Liver (tissue), 9 donors: Measurements from ENCODE around the gene OR10P1. TPM values are rescaled to one million over a fixed set of nuclear protein-coding genes. Genes with fewer than 3 reads are reported as not detected.

Source experiments
- DNase-seq: peaks from one replicate; pipeline ENCODE4 v3.0.0-alpha.2; 2017; ENCODE audit warnings: low spot score
- H3K27ac ChIP-seq, 2 donors: one replicate each; pipeline ENCODE4 v1.7.0; 2013; ENCODE audit warnings: inconsistent platforms in 2 of 2, low read length in 2 of 2, control low read depth in 1 of 2, low read depth in 1 of 2, mild to moderate bottlenecking in 1 of 2
- H3K27me3 ChIP-seq, 4 donors: one replicate each; pipeline versions ENCODE4 v1.6.1 to v1.7.0; 2013; ENCODE audit warnings: low read length in 3 of 4, inconsistent platforms in 1 of 4, mild to moderate bottlenecking in 1 of 4, moderate library complexity in 1 of 4; ENCODE audit not compliant: control insufficient read depth in 4 of 4, insufficient read depth in 4 of 4
- H3K36me3 ChIP-seq, 4 donors: one replicate each; pipeline versions ENCODE4 v1.6.1 to v1.7.0; 2013; ENCODE audit warnings: low read length in 3 of 4, mild to moderate bottlenecking in 3 of 4, low read depth in 1 of 4, moderate library complexity in 1 of 4; ENCODE audit not compliant: control insufficient read depth in 4 of 4, insufficient read depth in 3 of 4
- H3K4me1 ChIP-seq, 4 donors: one replicate each; pipeline versions ENCODE4 v1.6.1 to v1.7.0; 2013; ENCODE audit warnings: low read length in 3 of 4, mild to moderate bottlenecking in 3 of 4, moderate library complexity in 1 of 4; ENCODE audit not compliant: control insufficient read depth in 4 of 4, insufficient read depth in 4 of 4
- H3K4me3 ChIP-seq, 3 donors: one replicate each; pipeline versions ENCODE4 v1.6.1 to v1.7.0; 2013; ENCODE audit warnings: low read length in 3 of 3, control low read depth in 1 of 3, low read depth in 1 of 3, mild to moderate bottlenecking in 1 of 3
- H3K9ac ChIP-seq, 2 donors: one replicate each; pipeline ENCODE4 v1.7.0; 2013; ENCODE audit warnings: low read length in 2 of 2, mild to moderate bottlenecking in 2 of 2, moderate library complexity in 2 of 2, control low read depth in 1 of 2, low read depth in 1 of 2
- H3K9me3 ChIP-seq, 4 donors: one replicate each; pipeline versions ENCODE4 v1.6.1 to v1.7.0; 2013; ENCODE audit warnings: low read length in 3 of 4; ENCODE audit not compliant: control insufficient read depth in 4 of 4
- FOXA1 ChIP-seq: IDR thresholded peaks from 2 replicates; pipeline ENCODE4 v1.6.1; 2016; ENCODE audit warnings: antibody characterized with exemption
- FOXA2 ChIP-seq: IDR thresholded peaks from 2 replicates; pipeline ENCODE4 v1.6.1; 2016; ENCODE audit warnings: antibody characterized with exemption
- HNF4A ChIP-seq, 2 donors: conservative IDR thresholded peaks; 2 replicates each; pipeline ENCODE4 v1.6.1; 2016; ENCODE audit warnings: antibody characterized with exemption in 2 of 2, mild to moderate bottlenecking in 2 of 2
- HNF4G ChIP-seq: IDR thresholded peaks from 2 replicates; pipeline ENCODE4 v1.6.1; 2016; ENCODE audit warnings: antibody characterized with exemption
- JUND ChIP-seq, 2 donors: IDR thresholded peaks; 2 replicates each; pipeline ENCODE4 v1.6.1; 2016; ENCODE audit warnings: antibody characterized with exemption in 2 of 2
- NR2F2 ChIP-seq: IDR thresholded peaks from 2 replicates; pipeline ENCODE4 v1.6.1; 2016; ENCODE audit warnings: antibody characterized with exemption
- RAD21 ChIP-seq, 2 donors: IDR thresholded peaks; 2 replicates each; pipeline ENCODE4 v1.6.1; 2016; ENCODE audit warnings: antibody characterized with exemption in 2 of 2, mild to moderate bottlenecking in 2 of 2
- REST ChIP-seq: IDR thresholded peaks from 2 replicates; pipeline ENCODE4 v1.6.1; 2016; ENCODE audit warnings: antibody characterized with exemption, mild to moderate bottlenecking
- RXRA ChIP-seq, 2 donors: IDR thresholded peaks; 2 replicates each; pipeline ENCODE4 v1.6.1; 2017 to 2018; ENCODE audit warnings: antibody characterized with exemption in 2 of 2, mild to moderate bottlenecking in 1 of 2
- SP1 ChIP-seq: IDR thresholded peaks from 2 replicates; pipeline ENCODE4 v1.6.1; 2018; ENCODE audit warnings: antibody characterized with exemption, mild to moderate bottlenecking
- TAF1 ChIP-seq: conservative IDR thresholded peaks from 2 replicates; pipeline ENCODE4 v1.6.1; 2016; ENCODE audit warnings: antibody characterized with exemption, mild to moderate bottlenecking
- YY1 ChIP-seq: IDR thresholded peaks from 2 replicates; pipeline ENCODE4 v1.6.1; 2016; ENCODE audit warnings: antibody characterized with exemption, mild to moderate bottlenecking
- WGBS: extraction: QIAGEN DNeasy Blood & Tissue Kit; methylation state at CpG from one replicate; pipeline ENCODE4 v1.1.7; 2013; 5-methylcytosine and 5-hydroxymethylcytosine counted together
- polyA plus RNA-seq, 2 donors: library from polyadenylated mRNA; stranded (reverse) in 1 of 2; unstranded in 1 of 2; fragments of 200-250 nt in 1 of 2; fragments of >200 nt in 1 of 2; fragmentation: Nextera tagmentation in 1 of 2; extraction: Ambion mirVana in 1 of 2; gene quantifications; one replicate each; pipeline versions ENCODE4 v1.2.1 to v1.2.3, GENCODE V29; 2013 to 2015
- total RNA-seq, 2 donors: library from RNA; depleted of rRNA; stranded (reverse); fragments of >200 nt; gene quantifications; one replicate each; pipeline ENCODE4 v1.2.3, GENCODE V29; 2014
- TF ChIP-seq, protein P1 (sequence below): IDR thresholded peaks from 2 replicates; pipeline ENCODE4 v1.6.1; 2016; ENCODE audit warnings: antibody characterized with exemption
- TF ChIP-seq, protein P2 (sequence below): fragments of 150-350 bp; IDR thresholded peaks from 2 replicates; pipeline ENCODE4 v1.5.1; 2017; ENCODE audit warnings: improper control_type of control experiment, low read depth, low read length; ENCODE audit not compliant: missing input control
- TF ChIP-seq, protein P3 (sequence below): IDR thresholded peaks from 2 replicates; pipeline ENCODE4 v1.6.1; 2016; ENCODE audit warnings: antibody characterized with exemption
- donor health status: healthy.
- donor health status: healthy.
- donor health status: healthy.
- donor health status: healthy.
- donor health status: healthy.

The OR10P1 gene
- total and polyA plus RNA-seq, 4 donors: not detected

- TF ChIP-seq RXRA (IDR thresholded peaks at IDR 0.05) (no peak), REST (no peak), RAD21 (IDR thresholded peaks at IDR 0.05) (no peak), TAF1 (no peak), FOXA2 (no peak), SP1 (no peak), NR2F2 (no peak), JUND (IDR thresholded peaks at IDR 0.05) (no peak), HNF4A (conservative IDR thresholded peaks at IDR 0.05) (no peak), YY1 (no peak), HNF4G (no peak)
- TF ChIP-seq, protein P1, sequence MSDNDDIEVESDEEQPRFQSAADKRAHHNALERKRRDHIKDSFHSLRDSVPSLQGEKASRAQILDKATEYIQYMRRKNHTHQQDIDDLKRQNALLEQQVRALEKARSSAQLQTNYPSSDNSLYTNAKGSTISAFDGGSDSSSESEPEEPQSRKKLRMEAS: no peak
- TF ChIP-seq, protein P2, sequence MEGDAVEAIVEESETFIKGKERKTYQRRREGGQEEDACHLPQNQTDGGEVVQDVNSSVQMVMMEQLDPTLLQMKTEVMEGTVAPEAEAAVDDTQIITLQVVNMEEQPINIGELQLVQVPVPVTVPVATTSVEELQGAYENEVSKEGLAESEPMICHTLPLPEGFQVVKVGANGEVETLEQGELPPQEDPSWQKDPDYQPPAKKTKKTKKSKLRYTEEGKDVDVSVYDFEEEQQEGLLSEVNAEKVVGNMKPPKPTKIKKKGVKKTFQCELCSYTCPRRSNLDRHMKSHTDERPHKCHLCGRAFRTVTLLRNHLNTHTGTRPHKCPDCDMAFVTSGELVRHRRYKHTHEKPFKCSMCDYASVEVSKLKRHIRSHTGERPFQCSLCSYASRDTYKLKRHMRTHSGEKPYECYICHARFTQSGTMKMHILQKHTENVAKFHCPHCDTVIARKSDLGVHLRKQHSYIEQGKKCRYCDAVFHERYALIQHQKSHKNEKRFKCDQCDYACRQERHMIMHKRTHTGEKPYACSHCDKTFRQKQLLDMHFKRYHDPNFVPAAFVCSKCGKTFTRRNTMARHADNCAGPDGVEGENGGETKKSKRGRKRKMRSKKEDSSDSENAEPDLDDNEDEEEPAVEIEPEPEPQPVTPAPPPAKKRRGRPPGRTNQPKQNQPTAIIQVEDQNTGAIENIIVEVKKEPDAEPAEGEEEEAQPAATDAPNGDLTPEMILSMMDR: no peak
- TF ChIP-seq, protein P3, sequence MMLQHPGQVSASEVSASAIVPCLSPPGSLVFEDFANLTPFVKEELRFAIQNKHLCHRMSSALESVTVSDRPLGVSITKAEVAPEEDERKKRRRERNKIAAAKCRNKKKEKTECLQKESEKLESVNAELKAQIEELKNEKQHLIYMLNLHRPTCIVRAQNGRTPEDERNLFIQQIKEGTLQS: no peak
- WGBS: 92% methylated on average over 17 of the region's 17 CpGs
Measured at GRCh38 chr12:55654511-55655214, 18.0 kb downstream of the OR10P1 start.

DNA sequence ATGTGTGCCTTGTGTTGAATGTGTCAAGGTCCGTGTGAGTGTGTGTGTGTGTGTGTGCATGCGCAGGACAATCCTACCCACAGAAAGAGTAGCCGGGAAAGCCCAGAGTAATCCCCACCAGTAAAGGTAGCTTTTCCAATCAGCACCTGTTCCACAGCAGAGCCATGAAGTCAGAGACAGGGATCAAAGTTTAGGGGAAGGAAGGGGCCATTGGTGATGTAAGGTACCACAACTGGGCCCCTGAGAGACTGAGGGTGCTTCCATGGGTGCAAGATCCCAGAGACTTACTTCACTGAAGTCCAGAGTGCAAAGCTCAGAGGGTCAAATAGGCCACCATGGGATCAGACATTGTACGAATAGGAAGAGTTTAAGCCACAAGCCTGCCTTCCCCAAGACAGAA is 20.5 kb downstream of the OR10P1 start:
- Histone ChIP-seq H3K27ac (no peak overlapping the region), H3K27me3 (no peaks in the 10 kb centered on the region), H3K9me3 (no peaks in the 10 kb centered on the region), H3K9ac (no peak overlapping the region), H3K4me3 (no peak overlapping the region), H3K36me3 (no peaks in the 10 kb centered on the region), H3K4me1 (peaks cover 0 to 21% (median 11%) of the 10 kb centered on the region in 4 donors)
- no peak for DNase-seq
- 88% methylated on average over 4 of the region's 4 CpGs for WGBS
- TF ChIP-seq TAF1 (no peak), FOXA1 (no peak), SP1 (no peak)
- TF ChIP-seq, protein P1: no peak

More at GRCh38 chr12:55654511-55655214, 18.0 kb downstream of the OR10P1 start:
- Histone ChIP-seq H3K27me3 (no peaks in the 10 kb centered on the region), H3K4me3 (no peak overlapping the region), H3K9me3 (no peaks in the 10 kb centered on the region), H3K27ac (no peak overlapping the region), H3K9ac (no peak overlapping the region), H3K4me1 (peaks cover 0 to 21% (median 11%) of the 10 kb centered on the region in 4 donors), H3K36me3 (no peaks in the 10 kb centered on the region)
- no peak for DNase-seq
